Upper lobe of right lung (tissue), 1 donor: Measurements from ENCODE around the gene OR10H1. TPM values are rescaled to one million over a fixed set of nuclear protein-coding genes. Genes with fewer than 3 reads are reported as not detected.
"Not testable (repeated sequence)": the region's sequence is repeated elsewhere in the genome, so short reads cannot be mapped to it uniquely, and the experiment has no call there.

Source experiments
- ATAC-seq: fragments of 200-7000 bp; cut with Tn5 transposase; one replicate; pipeline ENCODE4 v1.9.1; 2020; ENCODE audit warnings: mild to moderate bottlenecking, moderate library complexity
- DNase-seq: peaks from one replicate; pipeline ENCODE4 v3.0.0-alpha.2; 2020
- H3K27ac ChIP-seq: fragments of 200-600 bp; one replicate; pipeline ENCODE4 v1.8.0; 2022
- H3K27me3 ChIP-seq: fragments of 200-600 bp; one replicate; pipeline ENCODE4 v1.8.0; 2022; ENCODE audit warnings: mild to moderate bottlenecking
- H3K36me3 ChIP-seq: fragments of 200-600 bp; one replicate; pipeline ENCODE4 v1.8.0; 2022
- H3K4me1 ChIP-seq: fragments of 200-600 bp; one replicate; pipeline ENCODE4 v1.8.0; 2022
- H3K4me3 ChIP-seq: fragments of 200-600 bp; one replicate; pipeline ENCODE4 v1.8.0; 2022; ENCODE audit warnings: mild to moderate bottlenecking
- H3K9me3 ChIP-seq: fragments of 200-600 bp; one replicate; pipeline ENCODE4 v1.8.0; 2022
- intact Hi-C: fragments of 100-400 bp; cut with DNase I; formaldehyde crosslinking; loops from one replicate; pipeline ENCODE4 v1.11.0; 2022
- total RNA-seq: library from RNA; stranded (reverse); fragmentation: NEBNext Ultra II Directional; extraction: Animal tissue kit (Norgen Biotek cat#: 25700); gene quantifications from one replicate; pipeline ENCODE4 v1.2.1, GENCODE V29; 2021
- TF ChIP-seq, protein P1 (sequence below): fragments of 200-600 bp; IDR thresholded peaks from one replicate; pipeline ENCODE4 v1.8.0; 2022; ENCODE audit warnings: antibody characterized with exemption
- donor health status: DM: no; HTN: yes; CAD: no; lungs with severe emphysema.

The OR10H1 gene
- total RNA-seq, 1 donor from 2014 or later = not detected

DNA sequence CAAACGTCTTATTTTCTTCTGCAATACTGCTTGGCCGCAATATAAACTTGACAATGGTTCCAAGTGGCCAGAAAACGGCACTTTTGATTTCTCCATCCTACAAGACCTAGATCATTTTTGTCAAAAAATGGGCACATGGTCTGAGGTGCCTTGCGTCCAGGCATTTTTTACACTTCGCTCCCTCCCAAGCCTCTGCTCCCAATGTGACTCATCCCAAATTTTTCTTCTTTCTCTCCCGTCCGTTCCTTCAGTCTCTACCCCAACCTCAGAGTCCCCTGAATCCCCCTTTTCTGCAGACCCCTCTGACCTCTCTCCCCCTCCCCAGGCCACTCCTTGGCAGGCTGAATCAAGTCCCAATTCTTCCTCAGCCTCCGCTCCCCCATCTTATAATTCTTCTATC is 14.3 kb upstream of the OR10H1 start:
- H3K9me3 ChIP-seq = no peaks in the 10 kb centered on the region
- H3K27ac ChIP-seq = no peak overlapping the region
- TF ChIP-seq, protein P1, sequence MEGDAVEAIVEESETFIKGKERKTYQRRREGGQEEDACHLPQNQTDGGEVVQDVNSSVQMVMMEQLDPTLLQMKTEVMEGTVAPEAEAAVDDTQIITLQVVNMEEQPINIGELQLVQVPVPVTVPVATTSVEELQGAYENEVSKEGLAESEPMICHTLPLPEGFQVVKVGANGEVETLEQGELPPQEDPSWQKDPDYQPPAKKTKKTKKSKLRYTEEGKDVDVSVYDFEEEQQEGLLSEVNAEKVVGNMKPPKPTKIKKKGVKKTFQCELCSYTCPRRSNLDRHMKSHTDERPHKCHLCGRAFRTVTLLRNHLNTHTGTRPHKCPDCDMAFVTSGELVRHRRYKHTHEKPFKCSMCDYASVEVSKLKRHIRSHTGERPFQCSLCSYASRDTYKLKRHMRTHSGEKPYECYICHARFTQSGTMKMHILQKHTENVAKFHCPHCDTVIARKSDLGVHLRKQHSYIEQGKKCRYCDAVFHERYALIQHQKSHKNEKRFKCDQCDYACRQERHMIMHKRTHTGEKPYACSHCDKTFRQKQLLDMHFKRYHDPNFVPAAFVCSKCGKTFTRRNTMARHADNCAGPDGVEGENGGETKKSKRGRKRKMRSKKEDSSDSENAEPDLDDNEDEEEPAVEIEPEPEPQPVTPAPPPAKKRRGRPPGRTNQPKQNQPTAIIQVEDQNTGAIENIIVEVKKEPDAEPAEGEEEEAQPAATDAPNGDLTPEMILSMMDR = no peak
- no peak for DNase-seq
- H3K27me3 ChIP-seq = no peaks in the 10 kb centered on the region
- H3K36me3 ChIP-seq = no peaks in the 10 kb centered on the region
- intact Hi-C loops = no loop called here
- no peak for ATAC-seq
- H3K4me1 ChIP-seq = no peaks in the 10 kb centered on the region
- H3K4me3 ChIP-seq = no peak overlapping the region

DNA sequence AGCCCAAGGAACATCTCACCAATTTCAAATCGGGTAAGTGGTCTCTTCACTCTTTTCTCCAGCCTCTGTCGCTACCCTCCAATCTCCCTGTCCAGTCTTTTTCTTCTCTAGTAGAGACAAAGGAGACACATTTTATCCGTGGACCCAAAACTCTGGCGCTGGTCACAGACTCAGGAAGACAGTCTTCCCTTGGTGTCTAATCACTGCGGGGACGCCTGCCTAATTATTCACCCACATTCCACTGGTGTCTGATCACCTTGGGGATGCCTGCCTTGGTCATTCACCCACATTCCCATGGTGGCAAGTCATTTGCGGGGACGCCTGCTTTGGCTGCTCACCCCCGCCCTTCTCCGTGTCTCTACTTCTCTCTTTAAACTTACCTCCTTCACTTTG is 13.8 kb upstream of the OR10H1 start:
- TF ChIP-seq, protein P1 = no peak
- no peaks in the 10 kb centered on the region for H3K36me3 ChIP-seq
- H3K9me3 ChIP-seq = no peaks in the 10 kb centered on the region
- no peaks in the 10 kb centered on the region for H3K4me1 ChIP-seq
- no peak for DNase-seq
- no peak for ATAC-seq
- intact Hi-C loops = no loop called here
- H3K27ac ChIP-seq = no peak overlapping the region
- no peaks in the 10 kb centered on the region for H3K27me3 ChIP-seq
- no peak overlapping the region for H3K4me3 ChIP-seq

DNA sequence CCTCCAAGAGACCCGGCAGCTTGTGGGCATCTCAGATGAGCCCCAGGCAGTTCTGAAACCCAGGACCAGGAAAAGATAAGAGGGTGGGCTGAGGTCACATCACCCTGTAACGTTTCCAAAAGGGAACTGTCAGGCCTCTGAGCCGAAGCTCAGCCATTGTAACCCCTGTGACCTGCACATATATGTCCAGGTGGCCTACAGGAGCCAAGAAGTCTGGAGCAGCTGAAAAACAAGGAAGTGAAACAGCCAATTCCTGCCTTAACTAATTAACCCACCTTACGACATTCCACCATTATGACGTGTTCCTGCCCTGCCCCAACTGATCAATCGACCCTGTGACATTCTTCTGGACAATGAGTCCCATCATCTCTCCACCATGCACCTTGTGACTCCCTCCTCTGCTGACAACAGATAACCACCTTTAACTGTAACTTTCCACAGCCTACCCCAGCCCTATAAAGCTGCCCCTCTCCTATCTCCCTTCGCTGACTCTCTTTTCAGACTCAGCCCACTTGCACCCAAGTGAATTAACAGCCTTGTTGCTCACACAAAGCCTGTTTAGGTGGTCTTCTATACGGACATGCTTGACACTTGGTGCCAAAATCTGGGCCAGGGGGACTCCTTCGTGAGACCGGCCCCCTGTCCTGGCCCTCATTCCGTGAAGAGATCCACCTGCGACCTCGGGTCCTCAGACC is 13.3 kb upstream of the OR10H1 start:
- H3K4me3 ChIP-seq, H3K27me3 ChIP-seq, ATAC-seq, DNase-seq, intact Hi-C loops, H3K27ac ChIP-seq, H3K9me3 ChIP-seq, H3K36me3 ChIP-seq, H3K4me1 ChIP-seq: not testable (repeated sequence)

DNA sequence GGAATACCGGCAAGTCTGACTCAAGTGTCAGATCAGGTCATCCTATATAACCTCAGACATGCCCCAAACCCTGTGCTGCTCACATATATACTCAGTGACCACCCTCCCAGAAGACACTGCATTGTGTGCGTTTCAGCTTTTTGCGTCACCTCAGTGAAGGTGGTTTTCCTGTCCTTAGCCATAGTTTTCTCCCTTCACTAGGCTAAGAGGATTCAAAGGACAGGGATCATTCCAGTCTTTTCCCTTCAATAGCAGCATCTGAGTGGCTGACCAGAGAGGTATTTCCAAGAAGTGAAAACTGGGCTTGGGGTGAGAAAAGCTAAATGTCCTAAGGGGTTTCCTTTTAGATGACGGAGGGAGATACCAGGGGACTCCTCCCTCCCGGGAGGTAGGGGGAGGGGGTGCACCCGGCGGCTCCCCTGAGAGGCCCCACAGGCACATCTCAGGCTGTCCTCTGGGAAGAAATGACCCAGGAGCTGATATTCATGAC is 12.7 kb upstream of the OR10H1 start:
- Histone ChIP-seq H3K36me3 (no peaks in the 10 kb centered on the region), H3K4me1 (no peaks in the 10 kb centered on the region), H3K27ac (no peak overlapping the region), H3K4me3 (no peak overlapping the region), H3K27me3 (no peaks in the 10 kb centered on the region), H3K9me3 (no peaks in the 10 kb centered on the region)
- DNase-seq (no peak), ATAC-seq (no peak)
- intact Hi-C loops = no loop called here
- TF ChIP-seq, protein P1 = no peak

DNA sequence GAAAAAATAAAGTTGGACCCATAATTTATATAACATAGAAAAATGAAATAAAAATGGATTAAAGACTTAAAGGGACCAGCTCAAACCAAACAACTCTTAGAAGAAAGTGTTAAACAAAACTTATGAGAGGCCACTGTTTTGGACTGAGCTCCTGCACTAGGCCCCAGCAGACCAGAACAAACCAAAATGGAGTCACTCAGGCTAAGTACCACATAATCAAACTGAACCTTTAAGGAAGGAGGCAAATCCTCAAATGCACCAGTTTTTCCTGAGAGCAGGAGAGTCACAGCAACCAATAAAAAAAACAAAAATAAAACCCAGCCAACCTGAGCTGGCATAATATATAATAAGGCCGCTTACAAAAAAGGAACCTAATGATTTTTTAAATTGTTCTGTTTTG is 10.3 kb upstream of the OR10H1 start:
- H3K4me1 ChIP-seq = no peaks in the 10 kb centered on the region
- H3K36me3 ChIP-seq = no peaks in the 10 kb centered on the region
- TF ChIP-seq, protein P1 = no peak
- H3K4me3 ChIP-seq = no peak overlapping the region
- intact Hi-C loops = no loop called here
- no peak for ATAC-seq
- DNase-seq = no peak
- no peaks in the 10 kb centered on the region for H3K27me3 ChIP-seq
- no peak overlapping the region for H3K27ac ChIP-seq
- no peaks in the 10 kb centered on the region for H3K9me3 ChIP-seq

DNA sequence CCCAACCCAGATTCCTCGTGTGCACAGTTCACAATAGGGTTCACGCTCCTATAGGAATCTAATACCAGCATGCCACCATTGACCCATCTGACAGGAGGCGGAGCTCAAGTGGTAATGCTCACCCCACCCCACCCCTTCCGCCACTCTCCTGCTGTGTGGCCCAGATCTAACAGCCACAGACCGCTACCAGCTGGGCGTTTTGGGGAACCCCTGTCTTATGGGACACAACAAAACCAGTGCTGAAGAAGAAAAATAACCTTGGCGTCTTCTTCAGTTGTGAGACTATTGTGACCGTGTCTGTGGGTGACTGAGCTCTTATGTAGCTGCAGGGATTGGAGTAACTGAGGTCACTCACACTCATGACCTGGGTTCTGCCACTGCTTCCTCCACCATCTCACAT is 5.2 kb upstream of the OR10H1 start:
- H3K4me3 ChIP-seq = no peak overlapping the region
- ATAC-seq (no peak), DNase-seq (no peak)
- no peaks in the 10 kb centered on the region for H3K27me3 ChIP-seq
- intact Hi-C loops = no loop called here
- H3K4me1 ChIP-seq = no peaks in the 10 kb centered on the region
- H3K9me3 ChIP-seq = no peaks in the 10 kb centered on the region
- TF ChIP-seq, protein P1 = no peak
- no peak overlapping the region for H3K27ac ChIP-seq
- H3K36me3 ChIP-seq = no peaks in the 10 kb centered on the region
